ENCODE results near the gene SH3PXD2B. TPM values are rescaled to one million over a fixed set of nuclear protein-coding genes. Genes with fewer than 3 reads are reported as not detected.

The SH3PXD2B gene
- total RNA-seq, 1 experiment from 2014 or later, result 27.5 TPM

- H3K9me3 ChIP-seq (ENCODE audit: control insufficient read depth in 1 of 2, insufficient read depth in 1 of 2, low read depth in 1 of 2, low read length in 2 of 2), result no peaks in the 10 kb centered on the region
- H4K20me1 ChIP-seq (ENCODE audit: insufficient read depth), result 0 out of 2 replicates have a peak, but pooled peaks cover 4% of the 10 kb centered on the region
- TF ChIP-seq REST (IDR thresholded peaks at IDR 0.05; ENCODE audit: low read depth) (no peak), CBX3 (IDR thresholded peaks at IDR 0.05; ENCODE audit: low read depth) (no peak), SP1 (IDR thresholded peaks at IDR 0.05; ENCODE audit: low read depth) (no peak), CEBPB (IDR thresholded peaks at IDR 0.05; ENCODE audit: low read depth) (no peak), POLR2A (IDR thresholded peaks at IDR 0.05; ENCODE audit: borderline replicate concordance, extremely low read depth, insufficient read depth, insufficient read length) (no peak), SRF (IDR thresholded peaks at IDR 0.05; ENCODE audit: low read depth) (no peak), TCF7L2 (IDR thresholded peaks at IDR 0.05; ENCODE audit: borderline replicate concordance, extremely low read depth, insufficient read depth, insufficient read length) (no peak), POLR2AphosphoS5 (IDR thresholded peaks at IDR 0.05; ENCODE audit: low read depth, low read length) (no peak), ZFX (IDR thresholded peaks at IDR 0.05) (no peak), MAX (IDR thresholded peaks at IDR 0.05) (no peak), YY1 (IDR thresholded peaks at IDR 0.05; ENCODE audit: extremely low read depth, insufficient replicate concordance, low read depth, low read length) (no peak), EZH2phosphoT487 (IDR thresholded peaks at IDR 0.05; ENCODE audit: borderline replicate concordance) (no peak), ZNF274 (IDR thresholded peaks at IDR 0.05; ENCODE audit: low read depth, low read length) (no peak)
- no peak for DNase-seq (ENCODE audit: low read depth, low spot score)
- H3K27me3 ChIP-seq (ENCODE audit: insufficient read depth, low read length), result no peaks in the 10 kb centered on the region
- ChIA-PET POLR2A (no interaction called here), RAD21 (ENCODE audit: low non-redundant PET in 1 of 2, low total read pairs in 2 of 2, uncharacterized antibody in 2 of 2, unreplicated experiment in 2 of 2) (no interaction called here), CTCF (no interaction called here)
- no peak overlapping the region for H3K4me2 ChIP-seq (ENCODE audit: low read length)
- no peak overlapping the region for H3K27ac ChIP-seq (ENCODE audit: low read depth, low read length)
- H3K9ac ChIP-seq (ENCODE audit: low read length), result no peak overlapping the region
- intact Hi-C loops (cut with micrococcal nuclease), result no loop called here
- H3K36me3 ChIP-seq (ENCODE audit: control insufficient read depth in 1 of 2, insufficient read depth in 2 of 2, low read length in 2 of 2), result peaks cover 0 to 9% of the 10 kb centered on the region in 2 experiments; a peak in 1 of 4 replicates
- no peaks in the 10 kb centered on the region for H3K9me2 ChIP-seq (ENCODE audit: insufficient read depth)
- no peak for ATAC-seq
- no peak overlapping the region for H3K4me3 ChIP-seq (replicated peaks in 1 of 2; ENCODE audit: low read depth in 1 of 2, low read length in 2 of 2)
- no peaks in the 10 kb centered on the region for H3K79me2 ChIP-seq (ENCODE audit: insufficient read depth, low read length)
- no peak overlapping the region for H2AFZ ChIP-seq (ENCODE audit: low read depth, low read length, poor library complexity, severe bottlenecking)
- H3K4me1 ChIP-seq (ENCODE audit: control insufficient read depth in 1 of 2, insufficient read depth in 2 of 2, low read length in 2 of 2), result no peaks in the 10 kb centered on the region; a peak in 2 of 4 replicates
- BruUV-seq (replicated peaks), result no TSS peak
Observed at GRCh38 chr5:172407822-172408221, 46.5 kb downstream of the SH3PXD2B start.

All from HCT116 (cell line).